Measurements from ENCODE around the gene GALNT4.

Gene GALNT4

GRCh38 chr12:89524541-89525304 is at the start of gene GALNT4:
Gene GALNT4 (minus strand): TSS chr12:89524796. CDS start chr12:89524549, 247 bp downstream.
- DNase-seq (ENCODE audit: low read depth): peak; percentile 83

- no peak for DNase-seq (ENCODE audit: low read depth)
Observed at GRCh38 chr12:89573051-89573810, 48.6 kb upstream of the GALNT4 start.

- peak; percentile 96 for DNase-seq (ENCODE audit: low read depth)
Observed at GRCh38 chr12:89571491-89572195, 47.0 kb upstream of the GALNT4 start.

- DNase-seq (ENCODE audit: low read depth): no peak
Observed at GRCh38 chr12:89568484-89568883, 43.9 kb upstream of the GALNT4 start.

- no peak for DNase-seq (ENCODE audit: low read depth)
Observed at GRCh38 chr12:89567691-89568239, 43.2 kb upstream of the GALNT4 start.

- no peak for DNase-seq (ENCODE audit: low read depth)
Observed at GRCh38 chr12:89566615-89567014, 42.0 kb upstream of the GALNT4 start.

- DNase-seq (ENCODE audit: low read depth): no peak
Observed at GRCh38 chr12:89565002-89565401, 40.4 kb upstream of the GALNT4 start.

GRCh38 chr12:89559753-89560152 is 35.2 kb upstream of the GALNT4 start:
- DNase-seq (ENCODE audit: low read depth): no peak

- DNase-seq (ENCODE audit: low read depth): no peak
Observed at GRCh38 chr12:89556976-89557375, 32.4 kb upstream of the GALNT4 start.

GRCh38 chr12:89552376-89552775 is 27.8 kb upstream of the GALNT4 start:
- DNase-seq (ENCODE audit: low read depth): no peak

GRCh38 chr12:89551747-89552146 is 27.2 kb upstream of the GALNT4 start:
- no peak for DNase-seq (ENCODE audit: low read depth)

- DNase-seq (ENCODE audit: low read depth): no peak
Observed at GRCh38 chr12:89547101-89547500, 22.5 kb upstream of the GALNT4 start.

GRCh38 chr12:89546151-89546550 is 21.6 kb upstream of the GALNT4 start:
- DNase-seq (ENCODE audit: low read depth): no peak

GRCh38 chr12:89544681-89545184 is 20.1 kb upstream of the GALNT4 start:
- peak; percentile 76 for DNase-seq (ENCODE audit: low read depth)

- DNase-seq (ENCODE audit: low read depth): no peak
Observed at GRCh38 chr12:89544022-89544421, 19.4 kb upstream of the GALNT4 start.

- peak; percentile 78 for DNase-seq (ENCODE audit: low read depth)
Observed at GRCh38 chr12:89542912-89543592, 18.5 kb upstream of the GALNT4 start.

- no peak for DNase-seq (ENCODE audit: low read depth)
Observed at GRCh38 chr12:89542236-89542635, 17.6 kb upstream of the GALNT4 start.

GRCh38 chr12:89540586-89540985 is 16.0 kb upstream of the GALNT4 start:
- DNase-seq (ENCODE audit: low read depth): no peak

GRCh38 chr12:89539426-89540223 is 15.0 kb upstream of the GALNT4 start:
- DNase-seq (ENCODE audit: low read depth): no peak

GRCh38 chr12:89538897-89539296 is 14.3 kb upstream of the GALNT4 start:
- DNase-seq (ENCODE audit: low read depth): no peak

GRCh38 chr12:89537389-89537788 is 12.8 kb upstream of the GALNT4 start:
- no peak for DNase-seq (ENCODE audit: low read depth)
